AG10803 (cell line): ENCODE results near the gene USP3.
A peak's percentile ranks its signal among the peaks of the same experiment; 100 is the strongest.

Source experiments
- DNase-seq: peaks from one replicate; pipeline ENCODE4 v3.0.0; 2010; ENCODE audit warnings: low read depth
- H3K4me3 ChIP-seq: 2 replicates; pipeline ENCODE4 v1.5.1; 2011; ENCODE audit warnings: mild to moderate bottlenecking, low read length, control low read depth
- TF ChIP-seq, protein P1 (sequence below): conservative IDR thresholded peaks from 2 replicates; pipeline ENCODE4 v1.5.1; 2011; ENCODE audit warnings: mild to moderate bottlenecking, low read length, control low read depth, inconsistent platforms

USP3 gene

DNA sequence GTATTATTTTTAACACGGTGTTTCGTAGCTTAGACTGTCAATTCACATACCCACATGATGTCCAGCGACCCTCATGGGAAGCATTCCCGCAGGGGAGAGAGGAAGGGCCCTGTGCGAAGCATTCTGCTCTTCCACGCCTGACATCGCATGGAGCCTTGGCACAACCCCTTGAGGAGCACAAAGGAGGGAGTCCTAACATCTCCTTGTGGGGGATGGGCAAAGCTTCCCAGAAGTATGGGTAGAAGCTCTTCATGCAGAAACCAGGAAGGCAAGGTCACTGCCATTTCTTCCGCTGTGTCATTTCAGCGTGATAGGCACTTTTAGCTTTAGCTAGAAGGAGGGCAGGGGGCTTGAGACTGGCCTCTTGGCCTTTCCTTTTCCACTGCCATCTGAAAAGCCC lies 28.7 kb upstream of the USP3 start:
- no peak for DNase-seq
- TF ChIP-seq, protein P1, sequence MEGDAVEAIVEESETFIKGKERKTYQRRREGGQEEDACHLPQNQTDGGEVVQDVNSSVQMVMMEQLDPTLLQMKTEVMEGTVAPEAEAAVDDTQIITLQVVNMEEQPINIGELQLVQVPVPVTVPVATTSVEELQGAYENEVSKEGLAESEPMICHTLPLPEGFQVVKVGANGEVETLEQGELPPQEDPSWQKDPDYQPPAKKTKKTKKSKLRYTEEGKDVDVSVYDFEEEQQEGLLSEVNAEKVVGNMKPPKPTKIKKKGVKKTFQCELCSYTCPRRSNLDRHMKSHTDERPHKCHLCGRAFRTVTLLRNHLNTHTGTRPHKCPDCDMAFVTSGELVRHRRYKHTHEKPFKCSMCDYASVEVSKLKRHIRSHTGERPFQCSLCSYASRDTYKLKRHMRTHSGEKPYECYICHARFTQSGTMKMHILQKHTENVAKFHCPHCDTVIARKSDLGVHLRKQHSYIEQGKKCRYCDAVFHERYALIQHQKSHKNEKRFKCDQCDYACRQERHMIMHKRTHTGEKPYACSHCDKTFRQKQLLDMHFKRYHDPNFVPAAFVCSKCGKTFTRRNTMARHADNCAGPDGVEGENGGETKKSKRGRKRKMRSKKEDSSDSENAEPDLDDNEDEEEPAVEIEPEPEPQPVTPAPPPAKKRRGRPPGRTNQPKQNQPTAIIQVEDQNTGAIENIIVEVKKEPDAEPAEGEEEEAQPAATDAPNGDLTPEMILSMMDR, result no peak
- no peak overlapping the region for H3K4me3 ChIP-seq

DNA sequence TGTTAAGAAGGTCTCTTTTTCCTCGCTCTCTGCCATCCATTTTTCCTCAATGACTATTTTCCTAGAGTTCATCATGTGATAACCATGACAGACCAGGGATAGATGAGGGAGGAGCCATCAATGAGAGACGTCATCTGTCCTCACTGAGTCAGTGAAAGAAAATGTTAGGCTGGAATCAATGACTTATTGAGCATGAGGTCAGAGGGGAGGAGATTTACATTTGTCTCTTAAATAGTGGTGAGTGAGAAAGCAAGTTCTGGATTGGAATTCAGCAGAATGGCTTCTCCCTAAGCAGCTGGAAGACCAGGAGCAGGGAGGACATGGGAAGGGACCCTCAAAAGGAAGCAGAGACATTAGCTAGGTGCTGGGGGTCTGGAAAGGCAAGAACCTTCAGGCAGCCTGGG lies 28.2 kb upstream of the USP3 start:
- DNase-seq, result peak; percentile 95
- H3K4me3 ChIP-seq, result no peak overlapping the region
- TF ChIP-seq, protein P1, result no peak

DNA sequence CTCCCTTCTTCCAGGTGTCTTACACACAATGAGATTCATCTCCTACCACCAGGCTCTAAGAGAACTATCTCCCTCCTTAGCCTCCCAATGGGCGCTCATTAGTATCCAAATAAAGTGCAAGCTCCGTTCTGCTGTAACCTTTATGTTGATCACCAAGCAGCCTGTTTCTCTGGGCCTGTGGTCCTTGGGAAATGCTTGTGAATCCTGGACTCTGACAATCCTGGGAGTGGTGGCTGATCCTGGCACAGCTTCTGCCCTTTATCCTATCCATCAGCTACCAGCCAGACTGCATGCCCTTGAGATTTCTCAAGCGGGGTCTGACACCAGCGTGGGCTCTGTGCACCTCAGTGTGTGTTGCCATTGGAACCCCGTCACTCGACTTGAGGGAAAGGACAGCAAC lies 26.1 kb upstream of the USP3 start:
- H3K4me3 ChIP-seq, result no peak overlapping the region
- TF ChIP-seq, protein P1, result no peak

DNA sequence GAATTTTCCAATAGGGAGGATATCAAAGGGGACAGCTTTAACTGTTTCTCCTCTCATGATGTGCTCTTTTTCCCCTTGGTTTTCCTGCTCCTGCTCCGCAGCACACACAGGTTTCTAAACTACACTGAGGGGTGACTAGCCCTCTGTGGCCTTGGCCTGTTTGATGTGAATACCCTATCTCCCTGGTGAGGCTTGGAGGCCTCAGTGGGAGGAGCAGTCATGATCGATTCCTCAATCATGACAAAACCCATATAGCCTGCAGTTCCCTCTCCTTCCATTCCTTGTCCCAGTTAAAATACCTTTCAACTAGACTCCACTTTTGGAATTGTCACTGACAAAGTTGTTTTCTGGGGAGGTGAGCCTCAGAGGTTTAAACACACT lies 24.0 kb upstream of the USP3 start:
- TF ChIP-seq, protein P1, result no peak; the same call in 1 of the 2 replicates

More for the DNA sequence above, 26.1 kb upstream of the USP3 start:
- DNase-seq, result no peak

DNA sequence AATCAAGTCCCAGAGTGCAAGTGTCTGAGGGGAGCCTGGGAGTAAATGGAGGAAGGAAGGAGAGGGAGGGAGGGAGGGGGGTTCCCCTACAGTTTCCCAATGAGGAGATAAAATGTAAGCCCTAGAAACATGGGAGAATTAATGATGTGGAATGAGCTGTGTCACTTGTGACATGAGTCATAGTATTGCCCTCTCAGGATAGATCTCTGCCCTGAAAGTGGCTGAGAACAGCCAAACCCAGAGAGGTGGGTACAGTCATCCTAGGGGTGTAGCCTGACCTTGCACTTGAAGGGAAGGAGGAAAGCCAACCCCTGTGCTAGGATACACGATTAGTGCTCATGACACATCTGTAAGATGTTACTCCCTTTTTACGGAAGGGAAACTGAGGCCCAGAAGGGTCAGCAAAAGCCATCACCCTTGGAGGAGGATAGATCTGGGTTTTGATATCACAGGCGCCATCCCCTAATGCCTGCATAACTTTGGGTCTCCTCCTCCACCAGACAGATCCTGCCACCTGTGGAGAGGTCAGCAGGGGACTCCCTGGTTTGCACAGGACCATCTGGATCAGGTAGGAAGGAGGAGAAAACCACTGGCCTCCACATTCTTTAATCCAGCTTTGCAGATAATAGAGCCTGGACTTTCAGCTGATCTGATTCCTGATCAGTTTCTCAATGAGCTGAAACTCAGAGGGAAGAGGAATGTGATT lies 23.1 kb upstream of the USP3 start:
- TF ChIP-seq, protein P1, result no peak
- H3K4me3 ChIP-seq, result no peak overlapping the region
- peak; percentile 33 for DNase-seq

More for the DNA sequence above, 24.0 kb upstream of the USP3 start:
- H3K4me3 ChIP-seq, result no peak overlapping the region
- DNase-seq, result no peak

DNA sequence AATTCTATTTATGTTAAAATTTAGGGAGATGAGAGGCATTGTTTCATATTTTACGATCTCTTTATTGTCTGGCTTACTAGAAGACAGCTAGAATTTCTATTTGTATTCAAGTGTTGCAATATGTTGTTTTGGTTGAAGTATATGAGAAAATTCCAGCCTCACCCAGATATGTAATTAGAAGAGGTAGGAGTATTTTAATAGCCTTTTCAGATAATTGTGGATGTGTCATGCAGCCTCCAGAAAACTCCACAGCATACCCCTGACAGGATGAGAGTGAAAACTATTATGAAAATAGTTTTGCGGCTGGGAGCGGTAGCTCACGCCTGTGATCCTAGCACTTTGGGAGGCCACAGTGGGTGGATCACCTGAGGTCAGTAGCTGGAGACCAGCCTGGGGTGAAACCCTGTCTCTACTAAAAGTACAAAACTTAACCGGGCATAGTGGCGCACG lies 21.5 kb upstream of the USP3 start:
- H3K4me3 ChIP-seq, result no peak overlapping the region
- TF ChIP-seq, protein P1, result no peak
- peak; percentile 28 for DNase-seq
